Measurements from ENCODE around the gene MAP2K7. TPM values are rescaled to one million over a fixed set of nuclear protein-coding genes. Genes with fewer than 3 reads are reported as not detected.
A peak's percentile ranks its signal among the peaks of the same experiment; 100 is the strongest.

Gene MAP2K7
- total RNA-seq, 1 donor from 2014 or later = 24.2 TPM

- no peaks in the 10 kb centered on the region for H3K9me3 ChIP-seq (replicated peaks)
- H3K4me3 ChIP-seq = no peak overlapping the region
- no peak for TF ChIP-seq CTCF (IDR thresholded peaks at IDR 0.05; ENCODE audit: borderline replicate concordance)
- H3K4me1 ChIP-seq = peaks cover 35% of the 10 kb centered on the region
- intact Hi-C loops (cut with micrococcal nuclease) = no loop called here
- peaks cover 48% of the 10 kb centered on the region for H3K36me3 ChIP-seq
- H3K27ac ChIP-seq (replicated peaks) = no peak overlapping the region
- H3K27me3 ChIP-seq (ENCODE audit: low read depth) = peaks cover 46% of the 10 kb centered on the region
- DNase-seq = no peak
These were observed 10.0 kb downstream of the MAP2K7 start for GRCh38 chr19:7913652-7914051.

- Histone ChIP-seq H3K4me3 (no peak overlapping the region), H3K27me3 (ENCODE audit: low read depth) (peaks cover 50% of the 10 kb centered on the region), H3K9me3 (replicated peaks) (no peaks in the 10 kb centered on the region), H3K4me1 (peaks cover 40% of the 10 kb centered on the region), H3K27ac (replicated peaks) (no peak overlapping the region), H3K36me3 (peaks cover 45% of the 10 kb centered on the region)
- no peak for DNase-seq
- no peak for TF ChIP-seq CTCF (IDR thresholded peaks at IDR 0.05; ENCODE audit: borderline replicate concordance)
- intact Hi-C loops (cut with micrococcal nuclease) = no loop called here
These were observed 10.4 kb downstream of the MAP2K7 start for GRCh38 chr19:7914099-7914498.

- no peak for DNase-seq
- H3K27me3 ChIP-seq (ENCODE audit: low read depth) = peaks cover 55% of the 10 kb centered on the region
- peaks cover 40% of the 10 kb centered on the region for H3K36me3 ChIP-seq
- H3K9me3 ChIP-seq (replicated peaks) = no peaks in the 10 kb centered on the region
- TF ChIP-seq CTCF (IDR thresholded peaks at IDR 0.05; ENCODE audit: borderline replicate concordance) = no peak
- H3K4me1 ChIP-seq = peaks cover 45% of the 10 kb centered on the region
- intact Hi-C loops (cut with micrococcal nuclease) = no loop called here
- no peak within 1 kb of the TSS for H3K4me3 ChIP-seq
- H3K27ac ChIP-seq (replicated peaks) = no peak within 1 kb of the TSS
These were observed 10.9 kb downstream of the MAP2K7 start, which contains the start of gene TGFBR3L for GRCh38 chr19:7914598-7915045. TGFBR3L (plus strand) TSS chr19:7914830.

- DNase-seq = no peak
These were observed 11.8 kb downstream of the MAP2K7 start for GRCh38 chr19:7915250-7916102.

More at GRCh38 chr19:7915250-7916102, 11.8 kb downstream of the MAP2K7 start:
- Histone ChIP-seq H3K4me1 (peaks cover 49% of the 10 kb centered on the region), H3K27ac (replicated peaks) (no peak overlapping the region), H3K4me3 (peak overlapping the region; percentile 63), H3K9me3 (replicated peaks) (no peaks in the 10 kb centered on the region), H3K27me3 (ENCODE audit: low read depth) (peaks cover 55% of the 10 kb centered on the region), H3K36me3 (peaks cover 32% of the 10 kb centered on the region)
- intact Hi-C loops (cut with micrococcal nuclease) = no loop called here
- TF ChIP-seq CTCF (IDR thresholded peaks at IDR 0.05; ENCODE audit: borderline replicate concordance) = no peak
